RWPE2 (cell line): ENCODE data around the gene PTPN18.

ENCODE experiments used
- ATAC-seq: fragments of 200-7000 bp; cut with Tn5 transposase; 3 replicates; pipeline ENCODE4 v1.9.1; 2021; ENCODE audit warnings: low read depth
- DNase-seq: peaks from one replicate; pipeline ENCODE4 v3.0.0-alpha.2; 2020; ENCODE audit warnings: low spot score
- H3K27ac ChIP-seq: fragments of 450-650 bp; 2 replicates; pipeline ENCODE4 v1.5.1; 2017; ENCODE audit warnings: mild to moderate bottlenecking; ENCODE audit not compliant: poor library complexity, severe bottlenecking
- H3K27me3 ChIP-seq: fragments of 250-450 bp; sonication (Bioruptor Pico); 2 replicates; pipeline ENCODE4 v1.5.1; 2021; ENCODE audit warnings: mild to moderate bottlenecking, moderate library complexity; ENCODE audit not compliant: insufficient read depth, poor library complexity, severe bottlenecking
- H3K36me3 ChIP-seq: fragments of 250-450 bp; sonication (Bioruptor Pico); 2 replicates; pipeline ENCODE4 v1.5.1; 2020; ENCODE audit warnings: low read depth, mild to moderate bottlenecking, moderate library complexity
- H3K4me1 ChIP-seq: fragments of 250-450 bp; sonication (Bioruptor Pico); 2 replicates; pipeline ENCODE4 v1.5.1; 2021; ENCODE audit warnings: mild to moderate bottlenecking, moderate library complexity; ENCODE audit not compliant: insufficient read depth, poor library complexity, severe bottlenecking
- H3K4me3 ChIP-seq: fragments of 250-450 bp; sonication (Bioruptor Pico); 2 replicates; pipeline ENCODE4 v1.5.1; 2021; ENCODE audit warnings: mild to moderate bottlenecking, moderate library complexity; ENCODE audit not compliant: severe bottlenecking
- H3K9me3 ChIP-seq: fragments of 250-450 bp; sonication (Bioruptor Pico); 2 replicates; pipeline ENCODE4 v1.5.1; 2021; ENCODE audit warnings: mild to moderate bottlenecking, moderate library complexity; ENCODE audit not compliant: severe bottlenecking
- TF ChIP-seq, protein P1 (sequence below): fragments of 450-650 bp; IDR thresholded peaks from one replicate; pipeline ENCODE4 v1.5.1; 2017; ENCODE audit warnings: mild to moderate bottlenecking, moderate library complexity; ENCODE audit not compliant: poor library complexity, severe bottlenecking

PTPN18 gene

DNA sequence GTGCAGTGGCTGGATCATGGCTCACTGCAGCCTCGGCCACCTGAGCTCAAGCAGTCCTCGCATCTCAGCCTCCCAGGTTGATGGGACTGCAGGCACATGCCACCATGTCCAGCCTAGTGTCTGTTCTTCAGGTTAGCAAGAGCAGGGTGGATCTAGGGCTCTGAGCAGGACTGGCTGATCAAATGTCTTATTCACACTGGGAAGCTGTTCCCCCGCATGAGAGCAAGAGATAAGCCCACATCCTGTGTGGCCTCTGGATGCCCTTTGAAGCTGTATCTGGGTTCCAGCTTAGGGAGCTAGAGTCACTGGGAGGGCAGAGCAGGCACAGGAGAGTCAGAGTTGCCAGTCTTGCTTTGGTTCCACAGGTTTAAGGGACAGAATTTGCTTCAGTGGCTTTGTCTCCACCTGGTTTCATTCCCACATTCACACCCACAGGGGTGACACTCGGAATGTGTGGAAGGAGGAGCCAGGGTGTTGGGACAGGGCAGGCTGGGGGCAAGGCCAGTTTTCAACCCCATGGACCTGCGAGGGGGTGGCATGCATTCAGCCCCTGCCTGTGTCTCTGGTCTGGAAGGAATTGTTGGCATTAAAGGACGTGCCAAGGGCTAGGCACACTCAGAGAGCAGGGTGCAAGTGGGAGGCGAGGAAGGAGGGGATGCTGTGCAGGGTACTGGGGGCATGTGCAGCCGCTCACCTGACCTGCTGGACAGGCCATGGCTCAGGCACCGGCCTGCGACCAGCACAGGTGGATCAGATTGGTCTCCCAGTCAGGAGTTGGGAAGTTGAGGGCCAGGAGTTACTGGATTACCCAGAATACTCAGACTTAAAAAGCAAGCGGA lies 24.5 kb downstream of the PTPN18 start:
- TF ChIP-seq, protein P1, sequence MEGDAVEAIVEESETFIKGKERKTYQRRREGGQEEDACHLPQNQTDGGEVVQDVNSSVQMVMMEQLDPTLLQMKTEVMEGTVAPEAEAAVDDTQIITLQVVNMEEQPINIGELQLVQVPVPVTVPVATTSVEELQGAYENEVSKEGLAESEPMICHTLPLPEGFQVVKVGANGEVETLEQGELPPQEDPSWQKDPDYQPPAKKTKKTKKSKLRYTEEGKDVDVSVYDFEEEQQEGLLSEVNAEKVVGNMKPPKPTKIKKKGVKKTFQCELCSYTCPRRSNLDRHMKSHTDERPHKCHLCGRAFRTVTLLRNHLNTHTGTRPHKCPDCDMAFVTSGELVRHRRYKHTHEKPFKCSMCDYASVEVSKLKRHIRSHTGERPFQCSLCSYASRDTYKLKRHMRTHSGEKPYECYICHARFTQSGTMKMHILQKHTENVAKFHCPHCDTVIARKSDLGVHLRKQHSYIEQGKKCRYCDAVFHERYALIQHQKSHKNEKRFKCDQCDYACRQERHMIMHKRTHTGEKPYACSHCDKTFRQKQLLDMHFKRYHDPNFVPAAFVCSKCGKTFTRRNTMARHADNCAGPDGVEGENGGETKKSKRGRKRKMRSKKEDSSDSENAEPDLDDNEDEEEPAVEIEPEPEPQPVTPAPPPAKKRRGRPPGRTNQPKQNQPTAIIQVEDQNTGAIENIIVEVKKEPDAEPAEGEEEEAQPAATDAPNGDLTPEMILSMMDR: no peak
- H3K27ac ChIP-seq: no peak overlapping the region
- ATAC-seq: no peak

DNA sequence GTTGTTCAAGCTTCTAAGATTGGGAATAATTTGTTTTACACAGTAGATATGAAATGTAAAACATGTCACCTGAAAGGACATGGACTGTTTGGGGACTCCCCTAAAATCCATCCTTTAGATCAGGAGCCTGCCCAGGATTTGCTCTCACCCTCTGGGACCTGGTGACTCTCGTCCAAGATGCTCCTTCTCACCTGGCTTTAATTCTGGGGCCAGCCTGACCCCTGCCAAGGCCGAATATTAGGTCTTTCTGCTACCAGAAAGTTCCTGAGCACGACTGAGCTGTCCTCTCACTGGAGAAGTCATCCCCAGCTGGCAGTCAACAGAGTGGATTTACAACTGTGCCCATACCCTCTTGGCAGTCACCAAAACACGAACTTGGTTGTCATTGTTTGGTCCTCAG lies 25.3 kb downstream of the PTPN18 start:
- TF ChIP-seq, protein P1: no peak
- Histone ChIP-seq H3K4me1 (no peaks in the 10 kb centered on the region), H3K9me3 (no peaks in the 10 kb centered on the region), H3K4me3 (no peak overlapping the region), H3K27ac (no peak overlapping the region), H3K36me3 (peaks cover 1% of the 10 kb centered on the region; the same call in 1 of the 2 replicates), H3K27me3 (no peaks in the 10 kb centered on the region)
- DNase-seq: no peak
- no peak for ATAC-seq

More for the DNA sequence above, 24.5 kb downstream of the PTPN18 start:
- Histone ChIP-seq H3K36me3 (peaks cover 10% of the 10 kb centered on the region; the same call in 1 of the 2 replicates), H3K9me3 (no peaks in the 10 kb centered on the region), H3K4me3 (no peak overlapping the region), H3K4me1 (no peaks in the 10 kb centered on the region), H3K27me3 (no peaks in the 10 kb centered on the region)
- DNase-seq: no peak

DNA sequence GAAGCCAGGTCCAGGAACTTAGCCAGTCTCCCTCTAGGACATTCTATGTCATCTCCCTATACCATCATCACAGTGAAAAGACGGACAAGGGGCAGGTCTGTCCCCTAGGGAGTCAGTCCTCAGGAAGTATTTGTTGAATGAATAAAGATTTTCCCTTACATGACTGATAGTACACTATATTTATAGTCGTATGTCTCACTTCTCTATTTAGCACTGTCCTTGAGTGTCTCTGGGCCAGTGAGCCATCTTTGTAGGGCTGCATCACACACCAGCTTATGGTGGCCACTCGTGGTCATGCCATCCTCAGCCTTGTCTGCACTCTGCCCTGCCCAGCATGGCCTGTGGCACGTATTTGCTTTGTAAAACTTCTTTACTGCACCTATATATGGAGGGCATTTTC lies 25.8 kb downstream of the PTPN18 start:
- TF ChIP-seq, protein P1: no peak

DNA sequence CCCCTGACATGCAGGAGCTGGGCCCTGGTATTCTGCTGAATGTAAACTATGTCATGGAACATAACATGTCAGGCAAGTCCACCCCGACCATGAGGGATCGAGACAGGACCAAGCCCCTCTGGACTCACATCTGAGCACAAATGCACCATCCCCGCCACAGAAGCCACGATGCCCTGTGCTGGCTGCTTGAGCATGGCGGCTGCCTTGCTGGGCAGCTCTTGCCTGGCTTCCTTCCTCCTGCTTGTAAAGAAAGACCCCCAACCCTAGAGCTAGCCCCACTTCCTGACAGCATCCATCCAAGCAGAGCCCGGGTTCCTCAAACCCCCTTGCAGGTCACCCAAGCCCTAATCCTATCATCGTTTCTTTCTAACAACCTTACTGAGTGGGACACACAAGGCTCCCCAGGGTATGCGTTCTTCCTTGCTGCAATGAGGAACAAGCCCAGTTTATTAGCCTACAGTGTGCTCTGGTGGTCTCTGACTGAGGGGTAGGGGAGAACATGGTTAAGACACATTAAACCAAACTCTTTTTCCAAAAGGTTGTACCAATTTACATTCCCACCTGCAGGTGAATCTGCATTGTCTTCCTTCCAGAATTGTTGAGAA lies 26.6 kb downstream of the PTPN18 start:
- H3K36me3 ChIP-seq: no peaks in the 10 kb centered on the region
- no peaks in the 10 kb centered on the region for H3K27me3 ChIP-seq
- no peaks in the 10 kb centered on the region for H3K9me3 ChIP-seq
- TF ChIP-seq, protein P1: no peak
- ATAC-seq (no peak), DNase-seq (no peak)
- no peak overlapping the region for H3K4me3 ChIP-seq
- no peaks in the 10 kb centered on the region for H3K4me1 ChIP-seq
- H3K27ac ChIP-seq: no peak overlapping the region

More for the DNA sequence above, 25.8 kb downstream of the PTPN18 start:
- H3K27me3 ChIP-seq: no peaks in the 10 kb centered on the region
- no peaks in the 10 kb centered on the region for H3K4me1 ChIP-seq
- H3K4me3 ChIP-seq: no peak overlapping the region
- DNase-seq (no peak), ATAC-seq (no peak)
- no peaks in the 10 kb centered on the region for H3K36me3 ChIP-seq
- H3K27ac ChIP-seq: no peak overlapping the region
- H3K9me3 ChIP-seq: no peaks in the 10 kb centered on the region
